Measurements from ENCODE around the gene GID8. TPM values are rescaled to one million over a fixed set of nuclear protein-coding genes. Genes with fewer than 3 reads are reported as not detected.

Gene GID8
- total RNA-seq, 1 donor: 34.4 TPM

DNA sequence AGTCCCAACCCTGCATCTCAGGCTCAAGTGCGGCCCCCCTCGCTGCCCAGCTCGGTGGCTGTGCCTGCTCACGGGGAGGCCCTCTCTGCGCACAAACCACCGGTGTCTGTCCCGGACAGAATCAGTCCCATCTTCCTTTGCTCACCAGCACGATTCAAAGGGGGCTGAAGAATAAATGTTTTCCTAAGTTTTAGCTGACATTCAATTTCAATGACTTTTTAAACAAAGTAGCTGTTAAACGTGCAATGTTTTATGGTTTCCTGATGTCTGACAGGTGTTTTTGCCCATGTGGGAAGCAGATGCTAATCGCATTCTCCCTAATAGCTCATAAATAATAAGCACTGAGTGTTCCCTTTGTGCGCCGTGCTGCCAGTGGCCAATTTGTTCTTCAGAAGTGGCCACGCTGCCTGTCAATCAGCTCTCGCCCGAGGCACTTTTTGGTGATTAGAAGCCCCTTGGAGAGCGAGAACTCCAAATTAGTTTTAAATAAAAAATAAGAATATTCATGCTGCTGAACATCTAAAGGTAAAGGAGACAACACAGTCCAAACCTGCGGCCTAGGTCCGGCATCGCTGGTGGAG lies 42.5 kb downstream of the GID8 start:
- H3K4me2 ChIP-seq (ENCODE audit: insufficient read depth, low read length): no peak overlapping the region
- no peaks in the 10 kb centered on the region for H3K79me2 ChIP-seq (ENCODE audit: insufficient read depth, low read length)
- H4K20me1 ChIP-seq (ENCODE audit: insufficient read depth, low read length): no peaks in the 10 kb centered on the region
- peaks cover 51% of the 10 kb centered on the region for H3K27me3 ChIP-seq (ENCODE audit: insufficient read depth, low read length)
- TF ChIP-seq, protein P1, sequence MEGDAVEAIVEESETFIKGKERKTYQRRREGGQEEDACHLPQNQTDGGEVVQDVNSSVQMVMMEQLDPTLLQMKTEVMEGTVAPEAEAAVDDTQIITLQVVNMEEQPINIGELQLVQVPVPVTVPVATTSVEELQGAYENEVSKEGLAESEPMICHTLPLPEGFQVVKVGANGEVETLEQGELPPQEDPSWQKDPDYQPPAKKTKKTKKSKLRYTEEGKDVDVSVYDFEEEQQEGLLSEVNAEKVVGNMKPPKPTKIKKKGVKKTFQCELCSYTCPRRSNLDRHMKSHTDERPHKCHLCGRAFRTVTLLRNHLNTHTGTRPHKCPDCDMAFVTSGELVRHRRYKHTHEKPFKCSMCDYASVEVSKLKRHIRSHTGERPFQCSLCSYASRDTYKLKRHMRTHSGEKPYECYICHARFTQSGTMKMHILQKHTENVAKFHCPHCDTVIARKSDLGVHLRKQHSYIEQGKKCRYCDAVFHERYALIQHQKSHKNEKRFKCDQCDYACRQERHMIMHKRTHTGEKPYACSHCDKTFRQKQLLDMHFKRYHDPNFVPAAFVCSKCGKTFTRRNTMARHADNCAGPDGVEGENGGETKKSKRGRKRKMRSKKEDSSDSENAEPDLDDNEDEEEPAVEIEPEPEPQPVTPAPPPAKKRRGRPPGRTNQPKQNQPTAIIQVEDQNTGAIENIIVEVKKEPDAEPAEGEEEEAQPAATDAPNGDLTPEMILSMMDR (IDR thresholded peaks at IDR 0.05; ENCODE audit: extremely low read depth, low read depth, low read length): no peak
- no peak overlapping the region for H3K27ac ChIP-seq (ENCODE audit: low read depth, low read length)
- no peak for DNase-seq (ENCODE audit: insufficient read length, low spot score, missing footprints)
- no peaks in the 10 kb centered on the region for H3K4me1 ChIP-seq (ENCODE audit: insufficient read depth, low read length)
- H3K36me3 ChIP-seq (ENCODE audit: insufficient read depth, low read length): no peaks in the 10 kb centered on the region
- H2AFZ ChIP-seq (ENCODE audit: low read length): no peak overlapping the region
- H3K4me3 ChIP-seq (ENCODE audit: insufficient read depth, low read length): no peak overlapping the region
- H3K9me3 ChIP-seq (ENCODE audit: low read depth, low read length): no peaks in the 10 kb centered on the region

DNA sequence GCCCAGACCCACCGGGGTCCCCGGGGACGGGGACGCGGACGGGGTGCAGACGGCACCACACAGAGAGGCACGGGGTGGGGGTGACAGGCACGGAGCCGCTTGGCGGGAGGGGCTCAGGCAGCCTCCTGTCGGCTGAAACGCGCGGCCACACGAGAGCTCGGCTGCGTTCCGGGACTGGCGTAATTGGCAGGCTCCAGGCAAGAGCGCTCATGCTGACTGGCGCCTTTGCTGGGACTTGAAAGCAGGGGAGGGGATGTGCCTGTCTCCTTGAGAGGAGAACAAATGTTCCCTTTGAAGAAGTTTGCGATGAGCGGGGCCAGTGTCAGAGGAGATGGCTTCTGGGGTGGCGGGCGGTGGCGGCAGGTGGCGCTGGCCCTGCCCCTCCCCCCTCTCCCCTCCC lies 43.0 kb downstream of the GID8 start:
- Histone ChIP-seq H3K36me3 (ENCODE audit: insufficient read depth, low read length) (no peaks in the 10 kb centered on the region), H3K4me1 (ENCODE audit: insufficient read depth, low read length) (no peaks in the 10 kb centered on the region), H2AFZ (ENCODE audit: low read length) (no peak overlapping the region), H3K27ac (ENCODE audit: low read depth, low read length) (no peak overlapping the region), H3K79me2 (ENCODE audit: insufficient read depth, low read length) (no peaks in the 10 kb centered on the region), H4K20me1 (ENCODE audit: insufficient read depth, low read length) (no peaks in the 10 kb centered on the region), H3K9me3 (ENCODE audit: low read depth, low read length) (no peaks in the 10 kb centered on the region), H3K27me3 (ENCODE audit: insufficient read depth, low read length) (peaks cover 48% of the 10 kb centered on the region), H3K4me3 (ENCODE audit: insufficient read depth, low read length) (no peak overlapping the region), H3K4me2 (ENCODE audit: insufficient read depth, low read length) (no peak overlapping the region)
- DNase-seq (ENCODE audit: insufficient read length, low spot score, missing footprints): no peak
- TF ChIP-seq, protein P1 (IDR thresholded peaks at IDR 0.05; ENCODE audit: extremely low read depth, low read depth, low read length): no peak

DNA sequence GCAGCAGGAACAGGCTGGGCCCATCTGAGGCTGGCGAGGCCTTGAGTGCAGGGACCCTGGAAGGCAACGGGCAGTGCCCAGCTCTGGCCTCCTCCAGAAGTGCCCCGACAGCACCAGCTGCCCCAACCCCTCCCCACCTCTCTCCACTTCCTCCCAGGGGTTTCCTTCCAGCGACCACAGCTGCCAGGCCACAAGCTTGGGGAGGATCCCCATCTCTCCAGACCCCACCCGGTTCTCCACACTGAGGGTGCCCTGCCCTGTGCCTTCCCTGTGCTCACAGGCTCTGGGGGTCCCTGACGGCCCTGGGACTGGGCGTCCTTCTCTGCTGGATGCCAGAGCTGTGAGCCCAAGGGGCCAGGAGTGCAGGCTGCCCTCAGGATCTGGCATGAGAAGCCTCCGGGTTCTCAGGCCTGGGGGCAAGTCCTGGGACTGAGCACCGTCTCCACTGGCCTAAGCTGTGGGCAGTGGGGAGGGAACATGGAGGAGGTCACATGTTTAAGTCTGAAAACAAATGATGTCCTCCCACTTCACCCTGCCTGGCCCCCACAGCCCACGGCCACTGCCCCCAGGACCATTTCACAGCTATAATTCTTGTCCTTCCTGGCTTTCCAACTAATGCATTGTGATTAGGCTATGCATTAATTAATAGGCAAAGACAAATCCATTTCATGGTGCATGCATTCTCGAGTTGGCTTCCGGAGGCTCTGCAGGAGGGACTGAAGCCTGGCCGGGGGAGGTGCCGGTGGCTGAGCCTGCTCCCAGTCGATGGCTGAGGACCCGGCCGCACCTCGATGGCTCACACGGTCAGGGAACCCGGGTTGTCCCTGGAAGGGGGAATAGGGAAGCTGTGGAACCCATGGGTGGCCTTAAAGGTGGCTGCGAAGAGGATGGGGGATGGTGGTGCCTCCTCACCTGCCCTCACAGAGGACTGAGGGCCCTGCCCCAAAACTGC lies 44.5 kb downstream of the GID8 start:
- Histone ChIP-seq H3K4me2 (ENCODE audit: insufficient read depth, low read length) (no peak overlapping the region), H2AFZ (ENCODE audit: low read length) (no peak overlapping the region), H3K9me3 (ENCODE audit: low read depth, low read length) (no peaks in the 10 kb centered on the region), H3K27ac (ENCODE audit: low read depth, low read length) (no peak overlapping the region), H3K4me3 (ENCODE audit: insufficient read depth, low read length) (no peak overlapping the region), H3K27me3 (ENCODE audit: insufficient read depth, low read length) (peaks cover 48% of the 10 kb centered on the region), H3K36me3 (ENCODE audit: insufficient read depth, low read length) (no peaks in the 10 kb centered on the region), H3K4me1 (ENCODE audit: insufficient read depth, low read length) (no peaks in the 10 kb centered on the region), H4K20me1 (ENCODE audit: insufficient read depth, low read length) (no peaks in the 10 kb centered on the region), H3K79me2 (ENCODE audit: insufficient read depth, low read length) (no peaks in the 10 kb centered on the region)
- TF ChIP-seq, protein P1 (IDR thresholded peaks at IDR 0.05; ENCODE audit: extremely low read depth, low read depth, low read length): no peak
- no peak for DNase-seq (ENCODE audit: insufficient read length, low spot score, missing footprints)

DNA sequence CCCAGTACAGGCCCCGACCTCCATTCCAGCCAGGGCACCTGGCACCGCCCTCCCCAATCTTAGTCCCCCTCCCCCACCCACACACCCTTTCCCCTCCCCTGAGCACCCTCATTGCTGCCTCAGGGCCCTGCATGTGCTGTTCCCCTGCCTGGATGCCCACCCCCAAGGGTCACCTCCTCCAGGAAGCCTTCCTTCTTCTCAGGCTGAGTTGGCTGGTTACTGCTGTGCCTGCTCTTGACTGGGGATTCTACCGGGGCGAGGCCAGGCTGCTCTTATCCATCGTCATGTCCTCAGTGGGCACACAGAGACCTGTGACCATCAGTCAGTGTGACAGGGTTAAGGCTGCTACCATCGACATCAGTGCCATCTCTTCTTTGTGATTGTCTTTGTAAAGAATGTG lies 45.3 kb downstream of the GID8 start:
- no peaks in the 10 kb centered on the region for H3K4me1 ChIP-seq (ENCODE audit: insufficient read depth, low read length)
- H3K4me3 ChIP-seq (ENCODE audit: insufficient read depth, low read length): no peak overlapping the region
- H2AFZ ChIP-seq (ENCODE audit: low read length): no peak overlapping the region
- H3K9me3 ChIP-seq (ENCODE audit: low read depth, low read length): no peaks in the 10 kb centered on the region
- H3K36me3 ChIP-seq (ENCODE audit: insufficient read depth, low read length): no peaks in the 10 kb centered on the region
- H3K79me2 ChIP-seq (ENCODE audit: insufficient read depth, low read length): no peaks in the 10 kb centered on the region
- H3K27me3 ChIP-seq (ENCODE audit: insufficient read depth, low read length): peaks cover 41% of the 10 kb centered on the region
- no peaks in the 10 kb centered on the region for H4K20me1 ChIP-seq (ENCODE audit: insufficient read depth, low read length)
- TF ChIP-seq, protein P1 (IDR thresholded peaks at IDR 0.05; ENCODE audit: extremely low read depth, low read depth, low read length): no peak
- H3K27ac ChIP-seq (ENCODE audit: low read depth, low read length): no peak overlapping the region
- no peak for DNase-seq (ENCODE audit: insufficient read length, low spot score, missing footprints)
- H3K4me2 ChIP-seq (ENCODE audit: insufficient read depth, low read length): no peak overlapping the region

All from osteoblast (primary cell).